DMS 273 (cell line): ENCODE results near the gene WLS.
"Not testable (repeated sequence)": the region's sequence is repeated elsewhere in the genome, so short reads cannot be mapped to it uniquely, and the experiment has no call there.

Experiments used
- DNase-seq: peaks from one replicate; lab custom pipeline; 2025; ENCODE audit not compliant: unreplicated experiment; lab: John Stamatoyannopoulos, UW

WLS gene

DNA sequence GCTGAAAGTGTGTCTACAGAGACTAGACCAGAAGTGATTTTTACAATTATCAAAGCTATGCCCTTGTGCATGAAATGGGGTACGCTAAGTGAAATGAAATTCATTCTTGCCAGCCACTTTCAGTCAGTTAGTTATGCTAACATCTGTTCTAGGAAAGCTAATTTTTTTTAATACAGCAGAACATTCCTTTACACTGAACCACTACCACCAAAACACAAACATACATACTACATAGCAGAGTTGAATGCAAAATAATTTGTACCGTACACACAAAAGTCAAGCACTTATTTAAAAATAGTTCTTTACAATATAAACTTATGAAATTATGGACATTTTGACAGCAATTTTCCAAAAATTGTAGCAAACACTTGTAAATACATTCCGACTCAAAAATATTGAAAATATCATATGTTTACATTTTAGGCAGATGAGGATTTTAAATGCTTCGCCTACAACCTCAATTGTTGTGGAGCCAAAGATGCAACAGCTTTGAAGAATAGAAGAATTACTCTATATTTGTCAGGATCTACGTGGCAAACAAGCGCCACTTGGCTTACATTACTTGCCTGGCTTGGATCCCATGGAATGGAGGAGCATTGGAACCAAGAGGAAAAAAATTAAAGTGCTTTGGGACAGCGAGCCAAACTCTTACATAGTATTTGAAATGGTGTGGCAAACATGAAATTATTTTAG lies 30.6 kb downstream of the WLS start:
- DNase-seq: no peak

DNA sequence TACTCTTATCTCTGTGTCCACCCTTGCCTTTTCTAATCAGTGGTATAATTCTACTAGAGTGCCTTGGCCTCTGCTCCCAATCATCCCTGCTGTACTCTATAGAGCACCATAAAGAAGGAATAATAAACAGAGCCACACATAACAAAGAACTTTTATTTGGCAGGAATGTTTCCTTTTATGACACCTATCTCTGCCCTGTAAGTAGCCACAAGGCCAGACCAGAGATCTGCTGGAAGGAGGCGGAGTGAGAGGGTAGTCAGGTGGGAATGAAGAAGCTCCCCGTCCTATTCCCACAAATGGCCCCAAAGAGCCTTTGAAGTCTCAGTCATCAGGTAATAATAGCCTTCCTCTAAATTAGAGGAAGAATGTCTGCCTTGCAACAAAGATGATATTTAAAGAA lies 32.7 kb downstream of the WLS start:
- no peak for DNase-seq

- no peak for DNase-seq
Observed at GRCh38 chr1:68198752-68199151, 33.6 kb downstream of the WLS start.

- no peak for DNase-seq
Observed at GRCh38 chr1:68197891-68198290, 34.4 kb downstream of the WLS start.

GRCh38 chr1:68197461-68197860 lies 34.9 kb downstream of the WLS start:
- DNase-seq: no peak

GRCh38 chr1:68196676-68197075 lies 35.6 kb downstream of the WLS start:
- DNase-seq: no peak

DNA sequence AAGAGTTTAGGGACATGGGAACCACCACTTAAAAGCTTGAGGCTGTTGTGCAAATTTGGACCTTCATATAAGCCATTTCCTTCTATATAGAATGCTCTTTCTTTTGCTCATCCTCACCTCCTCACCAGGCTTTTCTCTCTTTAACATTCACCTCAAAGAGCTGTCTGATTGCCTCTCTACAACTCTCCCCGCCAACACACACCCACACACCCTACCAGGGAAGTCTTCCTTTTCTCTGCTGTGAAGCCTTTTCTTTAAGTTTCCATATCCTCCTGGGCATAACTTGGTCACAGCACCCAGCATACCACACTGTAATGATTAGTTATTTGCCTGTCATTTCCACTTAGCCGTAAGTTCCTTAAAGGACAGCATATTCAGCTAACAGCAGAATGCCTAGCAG lies 40.6 kb downstream of the WLS start:
- no peak for DNase-seq

DNA sequence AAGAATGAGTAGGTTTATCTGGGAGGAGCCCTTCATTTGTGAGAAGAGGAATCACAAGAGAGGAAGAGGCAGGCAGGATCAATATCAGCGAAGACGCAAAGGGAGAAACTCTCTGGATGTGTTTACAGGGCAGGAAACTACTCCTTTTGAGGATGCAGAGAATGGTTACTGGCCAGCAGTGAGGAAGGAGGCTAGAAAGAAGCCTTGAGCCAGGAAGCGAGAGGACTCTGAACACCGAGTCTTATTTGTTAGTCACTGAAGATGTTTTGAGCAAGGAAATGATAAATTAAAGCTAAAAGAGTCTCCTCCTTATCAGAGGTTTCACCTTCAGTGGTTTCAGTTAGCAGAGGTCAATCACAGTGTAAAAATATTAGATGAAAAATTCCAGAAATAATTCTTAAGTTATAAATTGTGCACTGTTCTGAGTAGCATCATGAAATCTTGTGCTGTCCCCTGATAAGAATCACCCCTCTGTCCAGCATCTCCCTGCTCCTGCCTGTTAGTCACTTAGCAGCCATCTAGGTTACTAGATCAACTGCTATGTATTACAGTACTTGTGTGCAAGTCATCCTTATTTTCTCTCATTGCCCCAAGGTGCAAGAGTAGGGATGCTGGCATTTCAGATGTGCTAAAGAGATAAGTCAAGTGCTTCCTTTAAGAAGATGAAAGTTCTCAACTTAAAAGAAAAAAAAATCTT lies 43.5 kb downstream of the WLS start:
- DNase-seq: no peak

DNA sequence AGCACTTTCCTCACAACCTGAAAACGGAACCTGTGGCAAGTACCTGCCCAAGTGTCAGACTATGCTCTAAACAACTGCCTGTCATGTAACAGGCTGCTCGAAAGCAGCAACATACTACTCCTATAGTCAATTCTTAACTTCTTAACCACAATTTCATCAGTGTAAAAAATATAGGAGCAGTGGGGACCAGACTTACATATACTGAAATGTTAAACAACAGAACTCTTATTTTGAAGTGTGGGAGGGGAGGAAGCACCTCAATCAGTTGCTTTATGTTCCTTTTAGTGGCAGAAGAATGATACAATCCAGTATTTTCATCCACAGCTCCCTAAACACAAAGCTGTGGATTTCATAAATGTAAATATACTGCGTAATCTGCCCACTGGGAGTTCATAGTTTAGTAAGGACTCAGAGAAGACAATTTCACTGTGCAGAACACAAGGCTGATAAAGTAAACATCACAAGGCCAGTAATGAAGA lies 44.2 kb downstream of the WLS start:
- no peak for DNase-seq

GRCh38 chr1:68185743-68186142 lies 46.6 kb downstream of the WLS start:
- no peak for DNase-seq

DNA sequence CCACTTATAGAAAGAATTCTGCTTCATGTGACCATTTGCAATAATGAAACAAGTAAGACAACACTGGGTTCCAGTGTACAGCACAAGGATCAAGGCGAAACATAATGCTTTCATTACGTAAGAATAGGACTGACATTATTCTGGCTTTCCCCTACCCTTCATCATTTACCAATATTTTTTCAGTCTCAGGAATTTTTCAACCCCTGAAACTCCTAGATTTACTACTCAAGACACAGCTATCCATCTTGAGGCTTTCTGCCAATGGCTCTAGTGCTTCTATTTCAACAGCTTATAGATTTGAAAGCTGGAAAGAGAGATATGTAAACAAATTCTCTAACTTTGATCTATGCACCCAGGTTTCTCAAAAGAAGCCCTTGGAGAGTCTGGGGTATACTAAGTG lies 48.4 kb downstream of the WLS start:
- no peak for DNase-seq

- no peak for DNase-seq
Observed at GRCh38 chr1:68181165-68181556, 51.2 kb downstream of the WLS start.

DNA sequence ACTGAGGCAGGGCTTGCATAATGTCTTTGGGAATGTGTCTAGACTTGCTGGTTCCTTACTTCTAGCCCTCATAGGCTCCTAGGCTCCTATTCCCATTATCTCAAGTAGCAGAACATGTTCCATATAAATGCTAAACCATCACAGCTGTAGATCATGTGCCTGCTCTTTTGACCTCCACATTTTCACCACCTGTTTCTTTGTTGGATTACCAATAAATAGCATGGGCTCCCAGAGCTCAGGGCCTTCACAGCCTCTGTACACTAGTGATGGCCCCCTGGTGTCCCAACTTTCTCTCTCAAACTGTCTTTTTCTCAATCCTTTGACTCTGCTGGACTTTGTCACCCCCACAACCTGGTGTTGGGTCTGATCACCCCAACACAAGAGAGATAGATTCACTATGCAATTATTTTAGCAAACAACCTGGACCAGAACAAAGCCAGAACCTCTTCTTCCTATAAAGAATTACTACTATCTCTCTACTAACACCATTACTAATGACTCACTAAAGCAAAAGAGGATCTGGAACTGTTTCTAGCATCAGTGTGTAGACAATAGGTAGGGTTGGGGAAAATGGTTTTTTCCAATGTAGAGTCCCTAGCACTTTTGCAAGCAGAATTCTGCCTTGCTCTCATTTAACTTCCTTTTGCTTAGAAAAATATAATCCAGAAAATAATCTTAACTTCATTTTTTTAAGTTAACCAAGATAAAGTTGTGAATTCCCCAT lies 51.7 kb downstream of the WLS start:
- DNase-seq: no peak

DNA sequence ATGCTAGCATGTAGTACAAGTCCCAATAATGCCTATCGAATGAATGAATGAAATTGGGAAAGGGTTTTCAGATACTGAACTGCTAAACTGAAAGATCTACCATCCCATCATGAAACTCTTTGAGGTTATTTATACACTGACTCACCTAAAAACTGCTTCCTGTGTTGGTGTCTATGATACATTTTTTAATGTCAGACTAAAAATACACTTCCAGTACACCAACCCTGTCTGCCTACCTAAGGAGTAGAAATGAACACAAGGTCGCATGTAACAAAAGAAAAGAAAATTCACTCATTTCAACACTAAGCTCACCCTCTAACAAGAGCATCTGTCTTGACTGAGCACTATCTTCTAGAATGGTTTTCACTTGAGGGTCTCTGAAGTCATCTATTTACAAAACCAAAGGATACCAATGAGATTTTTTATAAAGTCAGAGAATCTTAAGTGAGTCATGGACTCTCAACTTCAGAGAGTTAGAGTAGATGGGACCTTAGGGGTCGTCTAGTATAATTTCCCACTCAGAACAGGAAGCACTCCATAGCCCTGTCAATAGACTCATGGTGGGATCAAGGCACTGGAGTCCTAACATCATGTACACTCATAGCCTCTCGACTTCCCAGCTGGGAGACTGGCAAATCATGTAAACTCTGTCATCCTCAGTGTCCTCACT lies 53.4 kb downstream of the WLS start:
- no peak for DNase-seq

- peak; percentile 82 for DNase-seq
Observed at GRCh38 chr1:68175621-68176398, 56.5 kb downstream of the WLS start.

DNA sequence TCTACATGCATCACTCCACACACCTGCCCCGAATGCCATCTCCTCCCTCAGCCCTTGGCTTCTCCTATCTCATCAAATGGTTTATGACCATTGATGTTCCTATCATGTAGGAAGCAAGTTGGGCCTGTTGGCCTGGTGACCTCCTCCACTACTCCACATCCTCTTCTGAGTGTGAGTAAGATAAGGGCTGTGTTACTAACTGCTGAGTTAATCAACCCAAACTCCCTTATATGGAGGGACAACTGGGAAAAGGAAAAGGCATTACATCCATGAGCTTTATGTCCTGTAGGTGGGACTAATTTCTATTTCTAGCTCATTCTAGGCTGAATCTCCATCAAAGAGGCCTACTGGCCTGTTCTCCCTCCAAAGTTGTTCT lies 57.6 kb downstream of the WLS start:
- no peak for DNase-seq

DNA sequence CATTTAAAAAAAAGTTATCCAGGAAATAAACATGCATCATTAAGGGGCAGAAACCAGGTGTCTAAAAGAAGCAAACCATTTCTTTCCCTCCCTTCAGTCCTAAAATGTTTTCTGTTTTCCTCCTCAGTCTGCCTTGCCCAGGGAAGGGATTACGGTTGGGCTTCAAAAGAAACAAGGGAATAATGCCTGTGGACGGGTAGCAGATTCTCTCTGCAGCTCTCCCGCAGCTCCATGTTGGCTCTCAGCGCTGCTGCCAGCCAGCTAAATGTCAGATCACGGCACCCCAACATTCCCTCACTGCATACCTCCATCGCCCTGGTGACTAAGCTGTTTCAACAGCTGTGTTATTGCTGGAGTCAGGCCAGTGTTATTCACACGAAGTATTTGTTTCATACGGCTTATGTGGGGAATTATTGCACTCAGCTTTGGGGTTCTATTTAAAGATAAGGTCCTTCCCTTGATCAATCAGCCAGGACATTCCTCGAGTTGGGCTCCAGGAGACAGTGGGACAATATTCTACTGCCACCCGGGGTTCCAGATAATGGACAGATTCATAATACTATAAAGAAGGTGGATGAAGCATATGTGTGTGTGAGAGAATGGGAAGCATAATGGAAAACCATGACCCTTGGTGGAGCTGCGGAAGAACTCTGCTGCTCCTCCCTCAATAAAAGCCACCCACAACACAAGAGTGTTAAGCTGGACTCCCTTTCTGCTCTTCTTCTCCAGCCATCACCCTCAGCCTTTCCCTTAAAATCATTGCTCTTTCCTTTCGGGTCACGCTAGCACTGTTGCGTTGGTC lies 58.2 kb downstream of the WLS start:
- DNase-seq: peak; percentile 69

GRCh38 chr1:68173283-68173935 lies 58.9 kb downstream of the WLS start:
- no peak for DNase-seq

DNA sequence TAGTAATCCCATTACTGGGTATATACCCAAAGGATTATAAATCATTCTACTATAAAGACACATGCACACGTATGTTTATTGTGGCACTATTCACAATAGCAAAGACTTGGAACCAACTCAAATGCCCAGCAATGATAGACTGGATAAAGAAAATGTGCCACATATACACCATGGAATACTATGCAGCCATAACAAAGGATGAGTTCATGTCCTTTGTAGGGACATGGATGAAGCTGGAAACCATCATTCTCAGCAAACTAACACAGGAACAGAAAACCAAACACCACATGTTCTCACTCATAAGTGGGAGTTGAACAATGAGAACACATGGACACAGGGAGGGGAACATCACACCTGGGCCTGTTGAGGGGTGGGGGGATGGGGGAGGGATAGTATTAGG lies 60.5 kb downstream of the WLS start:
- not testable (repeated sequence) for DNase-seq
